GM12878 (cell line): ENCODE results near the gene LMAN2L. TPM values are rescaled to one million over a fixed set of nuclear protein-coding genes. Genes with fewer than 3 reads are reported as not detected.

ENCODE experiments used
- ATAC-seq: fragments of 200-7000 bp; cut with Tn5 transposase; 3 replicates; pipeline ENCODE4 v1.9.1; 2020; ENCODE audit warnings: mild to moderate bottlenecking, moderate library complexity
- BruUV-seq: library from RNA; stranded (reverse); fragments of 400-500 nt; replicated peaks from 2 replicates; lab custom pipeline; 2021; lab: Mats Ljungman, UMichigan
- CTCF ChIA-PET: fragments of 300-600 bp; sonication (Branson Sonifier 250); formaldehyde crosslinking; extraction: SDS; loops from one replicate; lab custom pipeline; 2021; ENCODE audit warnings: inconsistent platforms; lab: Yijun Ruan, JAX
- POLR2A ChIA-PET: fragments of 350-600 bp; formaldehyde crosslinking; extraction: SDS; loops from one replicate; lab custom pipeline; 2021; ENCODE audit warnings: inconsistent platforms; lab: Charles Lee
- RAD21 ChIA-PET: fragments of 300-600 bp; sonication (Branson Sonifier 250); formaldehyde crosslinking; loops from one replicate; lab custom pipeline; 2023; ENCODE audit warnings: antibody characterized with exemption; ENCODE audit not compliant: unreplicated experiment; lab: Charles Lee
- SMC1A ChIA-PET: fragments of 300-600 bp; sonication (Branson Sonifier 250); formaldehyde crosslinking; loops from one replicate; lab custom pipeline; 2023; ENCODE audit not compliant: unreplicated experiment, uncharacterized antibody; lab: Charles Lee
- DNase-seq: peaks from one replicate; pipeline ENCODE4 v3.0.0-alpha.2; 2011; ENCODE audit warnings: low read depth, low spot score
- FAIRE-seq: peaks from 3 replicates; lab custom pipeline; 2011; peaks lifted over from hg19 to GRCh38; lab: Jason Lieb, UNC
- H2AFZ ChIP-seq: 2 replicates; pipeline ENCODE4 v1.6.0; 2011; ENCODE audit warnings: low read depth, low read length, control low read depth; ENCODE audit not compliant: control insufficient read depth
- H3K27ac ChIP-seq: 2 replicates; pipeline ENCODE4 v1.5.1; 2011; ENCODE audit warnings: control low read depth; ENCODE audit not compliant: control insufficient read depth, insufficient read depth
- H3K27me3 ChIP-seq, 2 experiments: replicated peaks in 1 of 2; 2 replicates each; pipeline versions ENCODE4 v1.6.0 to v1.6.1; 2011; ENCODE audit warnings: low read length in 1 of 2; ENCODE audit not compliant: control insufficient read depth in 2 of 2, insufficient read depth in 2 of 2
- H3K36me3 ChIP-seq, 2 experiments: 2 replicates each; pipeline ENCODE4 v1.5.1; 2011; ENCODE audit warnings: low read length in 1 of 2; ENCODE audit not compliant: control insufficient read depth in 2 of 2, insufficient read depth in 2 of 2
- H3K4me1 ChIP-seq: 2 replicates; pipeline ENCODE4 v1.6.1; 2011; ENCODE audit warnings: mild to moderate bottlenecking, low read length, moderate library complexity, mixed read lengths; ENCODE audit not compliant: control insufficient read depth, insufficient read depth
- H3K4me2 ChIP-seq: 2 replicates; pipeline ENCODE4 v1.6.0; 2011; ENCODE audit warnings: control low read depth; ENCODE audit not compliant: control insufficient read depth, insufficient read depth
- H3K4me3 ChIP-seq: fragments of 200-600 bp; sonication (generic); 2 replicates; pipeline ENCODE4 v1.5.1; 2016
- H3K79me2 ChIP-seq: 2 replicates; pipeline ENCODE4 v1.6.0; 2011; ENCODE audit warnings: low read length; ENCODE audit not compliant: control insufficient read depth, insufficient read depth
- H3K9ac ChIP-seq: 2 replicates; pipeline ENCODE4 v1.8.0; 2011; ENCODE audit warnings: low read length, control low read depth, mixed read lengths; ENCODE audit not compliant: control insufficient read depth, insufficient read depth
- H3K9me3 ChIP-seq: replicated peaks from 3 replicates; pipeline ENCODE4 v1.5.1; 2011; ENCODE audit warnings: mild to moderate bottlenecking, low read length; ENCODE audit not compliant: control insufficient read depth, insufficient read depth
- H4K20me1 ChIP-seq: 2 replicates; pipeline ENCODE4 v1.6.0; 2011; ENCODE audit not compliant: control insufficient read depth, insufficient read depth
- BACH1 ChIP-seq: fragments of 450-650 bp; IDR thresholded peaks from 2 replicates; pipeline ENCODE4 v1.6.1; 2017; ENCODE audit warnings: mild to moderate bottlenecking, borderline replicate concordance
- CEBPZ ChIP-seq: fragments of 150-350 bp; IDR thresholded peaks from 2 replicates; pipeline ENCODE4 v1.6.1; 2016; ENCODE audit warnings: low read depth, low read length
- FOXM1 ChIP-seq: IDR thresholded peaks from 2 replicates; pipeline ENCODE4 v1.6.1; 2012; ENCODE audit warnings: low read depth, mild to moderate bottlenecking, inconsistent platforms, low read length, moderate library complexity
- HDAC6 ChIP-seq: fragments of 200-600 bp; sonication (generic); IDR thresholded peaks from one replicate; pipeline ENCODE4 v1.8.0; 2017; ENCODE audit warnings: antibody characterized with exemption; ENCODE audit not compliant: unreplicated experiment
- NFIC ChIP-seq: IDR thresholded peaks from 2 replicates; pipeline ENCODE4 v1.6.1; 2012; ENCODE audit warnings: low read depth, mild to moderate bottlenecking, inconsistent platforms, low read length, moderate library complexity
- NR2F1 ChIP-seq: fragments of 450-650 bp; conservative IDR thresholded peaks from 2 replicates; pipeline ENCODE4 v1.6.1; 2017; ENCODE audit warnings: mild to moderate bottlenecking
- PML ChIP-seq: IDR thresholded peaks from 2 replicates; pipeline ENCODE4 v1.6.1; 2012; ENCODE audit warnings: low read length, inconsistent platforms
- YY1 ChIP-seq: IDR thresholded peaks from 2 replicates; pipeline ENCODE4 v1.6.1; 2011; ENCODE audit warnings: low read depth, mild to moderate bottlenecking, low read length
- ZBED1 ChIP-seq: IDR thresholded peaks from 2 replicates; pipeline ENCODE4 v1.6.1; 2016; ENCODE audit warnings: borderline replicate concordance
- ZSCAN29 ChIP-seq: fragments of 450-650 bp; IDR thresholded peaks from 2 replicates; pipeline ENCODE4 v1.6.1; 2017; ENCODE audit warnings: mild to moderate bottlenecking, moderate library complexity
- WGBS: methylation state at CpG from one replicate; pipeline ENCODE4 v1.1.6; 2016; ENCODE audit warnings: low lambda C conversion rate; ENCODE audit not compliant: insufficient replicate concordance, insufficient coverage; ENCODE audit errors: missing lambda C conversion rate; 5-methylcytosine and 5-hydroxymethylcytosine counted together
- in situ Hi-C: fragments of 300-500 bp; cut with MboI; formaldehyde crosslinking; loops from 9 replicates; pipeline ENCODE4 v1.14.3; 2018; ENCODE audit warnings: mixed read lengths
- intact Hi-C: fragments of 100-400 bp; cut with micrococcal nuclease; formaldehyde crosslinking; loops from one replicate; pipeline ENCODE4 v1.14.2; 2022; ENCODE audit not compliant: unreplicated experiment
- polyA plus RNA-seq, 11 experiments: library from polyadenylated mRNA; depleted of rRNA in 4 of 11; unstranded in 6 of 11; stranded (reverse) in 5 of 11; fragments of >200 nt; fragmentation: Nextera tagmentation in 4 of 11; fragmentation: Illumina TruSeq in 1 of 11; extraction: Ambion mirVana in 4 of 11; extraction: Trizol in 1 of 11; gene quantifications; 1 replicate in 1 of 11; 2 replicates in 10 of 11; pipeline versions ENCODE4 v1.2.1 to v1.2.3, GENCODE V29; 2011 to 2016; ENCODE audit warnings: inconsistent platforms in 2 of 11, missing spikeins in 2 of 11, low read depth in 1 of 11
- total RNA-seq, 4 experiments: library from RNA; depleted of rRNA in 3 of 4; stranded (reverse); fragments of >200 nt in 3 of 4; fragmentation: Illumina TruSeq in 1 of 4; extraction: Trizol in 1 of 4; gene quantifications; 2 replicates each; pipeline versions ENCODE4 v1.2.1 to v1.2.3, GENCODE V29; 2013 to 2021

Gene LMAN2L
- total and polyA plus RNA-seq, 10 of the 15 experiments (the other 5 are each of a cell fraction or from before 2014, with no cell fraction given) = 5.7 to 16.3 (median 10.7) TPM

GRCh38 chr2:96687266-96687665, 52.6 kb downstream of the LMAN2L start:
- TF ChIP-seq NR2F1 (no peak), ZSCAN29 (no peak), HDAC6 (no peak), NFIC (no peak), YY1 (no peak), CEBPZ (no peak), BACH1 (no peak), ZBED1 (no peak), PML (no peak), FOXM1 (no peak)
- ChIA-PET RAD21 (no interaction called here), POLR2A (no interaction called here), SMC1A (no interaction called here), CTCF (no interaction called here)
- H3K9me3 ChIP-seq = no peaks in the 10 kb centered on the region
- FAIRE-seq (no peak), ATAC-seq (no peak), DNase-seq (no peak)
- no peaks in the 10 kb centered on the region for H3K79me2 ChIP-seq
- H3K27me3 ChIP-seq = no peaks in the 10 kb centered on the region; a peak in 1 of 4 replicates
- no peak overlapping the region for H3K27ac ChIP-seq
- intact Hi-C loops = no loop called here
- no peaks in the 10 kb centered on the region for H4K20me1 ChIP-seq
- no peaks in the 10 kb centered on the region for H3K36me3 ChIP-seq
- no peak overlapping the region for H3K4me2 ChIP-seq
- H3K4me1 ChIP-seq = no peaks in the 10 kb centered on the region
- no TSS peak for BruUV-seq
- in situ Hi-C loops = no loop called here
- H3K9ac ChIP-seq = no peak overlapping the region
- no peak overlapping the region for H3K4me3 ChIP-seq
- WGBS = 98% methylated on average over 3 of the region's 3 CpGs
- H2AFZ ChIP-seq = no peak overlapping the region
